Natural killer cell (primary cell): Measurements from ENCODE around the gene KCTD11. TPM values are rescaled to one million over a fixed set of nuclear protein-coding genes. Genes with fewer than 3 reads are reported as not detected.
"Not testable (repeated sequence)": the region's sequence is repeated elsewhere in the genome, so short reads cannot be mapped to it uniquely, and the experiment has no call there.

Experiments
- ATAC-seq, 3 donors: fragments of 150-1000 bp in 2 of 3; fragments of 200-7000 bp in 1 of 3; cut with Tn5 transposase; 1 replicate in 1 of 3; 2 replicates in 2 of 3; pipeline ENCODE4 v1.10.0; 2021; ENCODE audit warnings: mild to moderate bottlenecking in 2 of 3, moderate library complexity in 2 of 3
- DNase-seq, 2 donors: peaks; one replicate each; pipeline versions ENCODE4 v3.0.0 to v3.0.0-alpha.2; 2013 to 2021; ENCODE audit warnings: mixed read lengths in 1 of 2
- H3K27ac ChIP-seq: one replicate; pipeline ENCODE4 v1.5.1; 2013; ENCODE audit warnings: mild to moderate bottlenecking, low read length
- H3K27me3 ChIP-seq: one replicate; pipeline ENCODE4 v1.6.1; 2013; ENCODE audit warnings: low read length; ENCODE audit not compliant: control insufficient read depth, insufficient read depth
- H3K36me3 ChIP-seq: one replicate; pipeline ENCODE4 v1.6.1; 2013; ENCODE audit warnings: low read length; ENCODE audit not compliant: control insufficient read depth, insufficient read depth
- H3K4me1 ChIP-seq: one replicate; pipeline ENCODE4 v1.6.1; 2013; ENCODE audit warnings: low read length; ENCODE audit not compliant: control insufficient read depth, insufficient read depth
- H3K4me3 ChIP-seq: one replicate; pipeline ENCODE4 v1.5.1; 2013; ENCODE audit warnings: low read length
- H3K9me3 ChIP-seq: one replicate; pipeline ENCODE4 v1.6.1; 2013; ENCODE audit warnings: low read length; ENCODE audit not compliant: control insufficient read depth, insufficient read depth
- H3K27ac Mint-ChIP-seq, 2 donors: one replicate each; pipeline ENCODE4 v1.8.0; 2022; ENCODE audit warnings: mild to moderate bottlenecking in 2 of 2, mixed read lengths in 2 of 2, moderate library complexity in 1 of 2
- H3K27me3 Mint-ChIP-seq, 2 donors: one replicate each; pipeline ENCODE4 v1.8.0; 2022; ENCODE audit warnings: low read depth in 2 of 2, mixed read lengths in 2 of 2
- H3K36me3 Mint-ChIP-seq: one replicate; pipeline ENCODE4 v1.8.0; 2022; ENCODE audit warnings: mixed read lengths
- H3K4me1 Mint-ChIP-seq, 2 donors: one replicate each; pipeline ENCODE4 v1.8.0; 2022; ENCODE audit warnings: mixed read lengths in 2 of 2
- H3K4me3 Mint-ChIP-seq: one replicate; pipeline ENCODE4 v1.8.0; 2022; ENCODE audit warnings: mild to moderate bottlenecking, moderate library complexity, mixed read lengths
- H3K9me3 Mint-ChIP-seq, 2 donors: one replicate each; pipeline ENCODE4 v1.8.0; 2022; ENCODE audit warnings: mixed read lengths in 2 of 2
- WGBS: methylation state at CpG from one replicate; pipeline ENCODE4 v1.1.7; 2013; ENCODE audit warnings: missing lambda C conversion rate; ENCODE audit not compliant: insufficient coverage; 5-methylcytosine and 5-hydroxymethylcytosine counted together
- intact Hi-C: fragments of 100-400 bp; cut with micrococcal nuclease; formaldehyde crosslinking; loops from one replicate; pipeline ENCODE4 v1.14.2; 2022
- total RNA-seq, 4 donors: library from RNA; stranded (reverse); fragments of 120-200 nt in 1 of 4; gene quantifications; one replicate each; pipeline versions ENCODE4 v1.2.3 to v1.2.4, GENCODE V29; 2013 to 2022
- TF ChIP-seq, protein P1 (sequence below): fragments of 200-600 bp; IDR thresholded peaks from one replicate; pipeline ENCODE4 v1.8.0; 2022; ENCODE audit warnings: antibody characterized with exemption

The KCTD11 gene
- total RNA-seq, 3 donors from 2014 or later (not counting 1 experiment from before 2014, with no cell fraction given) = 5.6 to 9.7 (median 8.3) TPM

GRCh38 chr17:7329997-7330637, 21.8 kb upstream of the KCTD11 start:
- Histone ChIP-seq H3K27me3 (no peaks in the 10 kb centered on the region), H3K9me3 (no peaks in the 10 kb centered on the region), H3K36me3 (no peaks in the 10 kb centered on the region), H3K4me3 (peak overlapping the region; percentile 90), H3K4me1 (peaks cover 36% of the 10 kb centered on the region), H3K27ac (peak overlapping the region; percentile 91)
- Mint-ChIP-seq H3K27me3 (no peaks in the 10 kb centered on the region), H3K9me3 (no peaks in the 10 kb centered on the region), H3K36me3 (no peaks in the 10 kb centered on the region), H3K4me1 (peaks cover 22 to 40% of the 10 kb centered on the region in 2 donors), H3K4me3 (peak overlapping the region; percentile 96), H3K27ac (peak overlapping the region; percentile 89 to 97)
- DNase-seq (peak; percentile 74 to 86), ATAC-seq (peak; percentile 65 to 77 (median 70))
- intact Hi-C loops = loop anchor here (1.0 to 2.0 kb wide), 3 partner anchors 15 to 49 kb away; partner anchors contain the start of genes EIF5A, GPS2 and SLC2A4
- WGBS = 1% methylated on average over 34 of the region's 34 CpGs
- TF ChIP-seq, protein P1, sequence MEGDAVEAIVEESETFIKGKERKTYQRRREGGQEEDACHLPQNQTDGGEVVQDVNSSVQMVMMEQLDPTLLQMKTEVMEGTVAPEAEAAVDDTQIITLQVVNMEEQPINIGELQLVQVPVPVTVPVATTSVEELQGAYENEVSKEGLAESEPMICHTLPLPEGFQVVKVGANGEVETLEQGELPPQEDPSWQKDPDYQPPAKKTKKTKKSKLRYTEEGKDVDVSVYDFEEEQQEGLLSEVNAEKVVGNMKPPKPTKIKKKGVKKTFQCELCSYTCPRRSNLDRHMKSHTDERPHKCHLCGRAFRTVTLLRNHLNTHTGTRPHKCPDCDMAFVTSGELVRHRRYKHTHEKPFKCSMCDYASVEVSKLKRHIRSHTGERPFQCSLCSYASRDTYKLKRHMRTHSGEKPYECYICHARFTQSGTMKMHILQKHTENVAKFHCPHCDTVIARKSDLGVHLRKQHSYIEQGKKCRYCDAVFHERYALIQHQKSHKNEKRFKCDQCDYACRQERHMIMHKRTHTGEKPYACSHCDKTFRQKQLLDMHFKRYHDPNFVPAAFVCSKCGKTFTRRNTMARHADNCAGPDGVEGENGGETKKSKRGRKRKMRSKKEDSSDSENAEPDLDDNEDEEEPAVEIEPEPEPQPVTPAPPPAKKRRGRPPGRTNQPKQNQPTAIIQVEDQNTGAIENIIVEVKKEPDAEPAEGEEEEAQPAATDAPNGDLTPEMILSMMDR = no peak

DNA sequence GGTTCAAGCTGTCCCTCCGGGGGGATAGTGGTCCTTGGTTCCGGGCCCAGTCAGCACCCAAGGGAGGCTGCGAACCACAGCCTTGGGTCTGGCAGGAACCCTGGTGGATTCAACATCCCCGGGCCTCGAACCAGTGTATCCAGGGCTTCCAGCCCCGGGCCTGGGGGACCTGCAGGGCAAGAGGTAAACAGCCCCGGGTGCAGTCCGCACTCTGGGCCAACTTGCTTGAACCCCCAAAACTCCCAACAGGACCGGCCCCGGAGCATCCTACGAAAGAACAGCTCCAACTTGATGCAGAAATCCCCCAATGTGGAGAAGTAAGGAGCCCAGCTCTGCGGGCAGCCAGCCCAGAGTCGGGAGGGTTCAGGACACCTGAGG, 21.3 kb upstream of the KCTD11 start:
- Mint-ChIP-seq H3K4me3 (peak overlapping the region; percentile 96), H3K4me1 (peaks cover 26 to 45% of the 10 kb centered on the region in 2 donors), H3K27ac (peak overlapping the region; percentile 89 to 97), H3K36me3 (no peaks in the 10 kb centered on the region), H3K9me3 (no peaks in the 10 kb centered on the region), H3K27me3 (no peaks in the 10 kb centered on the region)
- Histone ChIP-seq H3K4me3 (peak overlapping the region; percentile 90), H3K9me3 (no peaks in the 10 kb centered on the region), H3K27ac (peak overlapping the region; percentile 56), H3K36me3 (no peaks in the 10 kb centered on the region), H3K27me3 (no peaks in the 10 kb centered on the region), H3K4me1 (peaks cover 41% of the 10 kb centered on the region)
- intact Hi-C loops = no loop called here
- no peak for ATAC-seq
- TF ChIP-seq, protein P1 = no peak
- DNase-seq = no peak
- WGBS = 68% methylated on average over 13 of the region's 13 CpGs

DNA sequence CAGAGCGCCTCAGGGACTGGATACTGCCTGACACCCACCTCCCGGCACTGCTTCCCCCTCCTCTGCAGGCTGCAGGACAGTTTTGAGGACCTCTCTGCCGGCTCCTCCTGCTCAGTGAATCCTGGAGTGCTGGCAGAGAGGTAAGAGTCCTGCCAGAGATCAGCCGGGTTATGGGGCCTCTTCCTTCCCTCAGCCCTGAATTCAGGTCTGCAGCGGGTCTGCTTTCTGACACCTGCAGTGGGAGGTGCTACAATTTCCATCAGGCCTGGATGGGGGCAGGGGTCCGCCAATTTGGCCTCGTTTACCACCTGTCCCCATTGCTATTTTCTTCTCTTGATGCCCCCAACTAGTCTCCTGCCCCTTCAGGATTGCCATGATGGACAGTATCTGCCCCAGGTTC, 19.9 kb upstream of the KCTD11 start:
- intact Hi-C loops = no loop called here
- Histone ChIP-seq H3K9me3 (no peaks in the 10 kb centered on the region), H3K27ac (no peak overlapping the region), H3K27me3 (no peaks in the 10 kb centered on the region), H3K4me3 (no peak overlapping the region), H3K36me3 (no peaks in the 10 kb centered on the region), H3K4me1 (peaks cover 56% of the 10 kb centered on the region)
- H3K27me3 Mint-ChIP-seq = no peaks in the 10 kb centered on the region
- no peak for DNase-seq
- H3K9me3 Mint-ChIP-seq = no peaks in the 10 kb centered on the region
- no peak for ATAC-seq
- 38% methylated on average over 7 of the region's 7 CpGs for whole genome bisulfite sequencing
- no peak overlapping the region for H3K27ac Mint-ChIP-seq
- peak overlapping the region; percentile 25 for H3K4me3 Mint-ChIP-seq
- peaks cover 35 to 52% of the 10 kb centered on the region in 2 donors for H3K4me1 Mint-ChIP-seq
- no peaks in the 10 kb centered on the region for H3K36me3 Mint-ChIP-seq
- TF ChIP-seq, protein P1 = no peak

DNA sequence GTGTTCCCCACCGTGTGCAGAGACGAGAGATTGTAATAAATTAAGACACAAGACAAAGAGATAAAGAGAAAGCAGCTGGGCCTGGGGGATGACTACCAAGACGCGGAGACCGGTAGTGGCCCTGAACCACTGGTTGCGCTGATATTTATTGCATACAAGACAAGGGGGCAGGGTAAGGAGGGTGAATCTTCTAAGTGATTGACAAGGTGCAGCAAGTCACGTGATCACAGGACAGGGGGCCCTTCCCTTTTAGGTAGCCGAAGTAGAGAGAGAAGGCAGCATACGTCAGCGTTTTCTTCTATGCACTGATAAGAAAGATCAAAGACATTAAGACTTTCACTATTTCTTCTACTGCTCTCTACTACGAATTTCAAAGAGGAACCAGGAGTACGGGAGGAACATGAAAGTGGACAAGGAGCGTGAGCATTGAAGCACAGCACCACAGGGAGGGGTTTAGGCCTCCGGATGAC, 19.3 kb upstream of the KCTD11 start:
- H3K27ac Mint-ChIP-seq, intact Hi-C loops, H3K27me3 Mint-ChIP-seq, H3K4me3 ChIP-seq, DNase-seq, H3K36me3 ChIP-seq, H3K36me3 Mint-ChIP-seq, H3K9me3 Mint-ChIP-seq, H3K27ac ChIP-seq, H3K27me3 ChIP-seq, H3K9me3 ChIP-seq, ATAC-seq: not testable (repeated sequence)
- WGBS = 45% methylated on average over 11 of the region's 14 CpGs
- H3K4me1 ChIP-seq = peaks cover 61% of the 10 kb centered on the region
- Mint-ChIP-seq H3K4me1 (peaks cover 40 to 54% of the 10 kb centered on the region in 2 donors), H3K4me3 (peak overlapping the region; percentile 13)
